Measurements from ENCODE around the gene DOK5. TPM values are rescaled to one million over a fixed set of nuclear protein-coding genes. Genes with fewer than 3 reads are reported as not detected.

Gene DOK5
- total RNA-seq, 2 donors from 2014 or later: 0.39 TPM; not detected in 1

GRCh38 chr20:54606380-54606779, 131.0 kb downstream of the DOK5 start:
- DNase-seq (ENCODE audit: low spot score): no peak
- no peaks in the 10 kb centered on the region for H3K36me3 Mint-ChIP-seq
- no peaks in the 10 kb centered on the region for H3K4me1 Mint-ChIP-seq (ENCODE audit: low read depth in 2 of 2)
- H3K27me3 Mint-ChIP-seq: peaks cover 2 to 12% of the 10 kb centered on the region in 2 donors
- ATAC-seq: no peak
- no peak overlapping the region for H3K4me3 Mint-ChIP-seq
- H3K27ac Mint-ChIP-seq: no peak overlapping the region
- H3K9me3 Mint-ChIP-seq: no peaks in the 10 kb centered on the region

- ATAC-seq (no peak), DNase-seq (ENCODE audit: low spot score) (no peak)
- no peak overlapping the region for H3K27ac Mint-ChIP-seq
- H3K9me3 Mint-ChIP-seq: no peaks in the 10 kb centered on the region
- no peaks in the 10 kb centered on the region for H3K4me1 Mint-ChIP-seq (ENCODE audit: low read depth in 2 of 2)
- H3K27me3 Mint-ChIP-seq: peaks cover 2 to 12% of the 10 kb centered on the region in 2 donors
- H3K4me3 Mint-ChIP-seq: no peak overlapping the region
- no peaks in the 10 kb centered on the region for H3K36me3 Mint-ChIP-seq
Measured at GRCh38 chr20:54608039-54608745, 132.8 kb downstream of the DOK5 start.

- no peaks in the 10 kb centered on the region for H3K9me3 Mint-ChIP-seq
- no peak for ATAC-seq
- H3K27me3 Mint-ChIP-seq: peaks cover 2 to 12% of the 10 kb centered on the region in 2 donors
Measured at GRCh38 chr20:54608943-54609342, 133.6 kb downstream of the DOK5 start.

GRCh38 chr20:54611708-54612412, 136.5 kb downstream of the DOK5 start:
- H3K27ac Mint-ChIP-seq: no peak overlapping the region
- H3K27me3 Mint-ChIP-seq: peaks cover 4 to 12% of the 10 kb centered on the region in 2 donors
- no peaks in the 10 kb centered on the region for H3K4me1 Mint-ChIP-seq (ENCODE audit: low read depth in 2 of 2)
- no peaks in the 10 kb centered on the region for H3K9me3 Mint-ChIP-seq
- ATAC-seq (no peak), DNase-seq (ENCODE audit: low spot score) (no peak)
- no peaks in the 10 kb centered on the region for H3K36me3 Mint-ChIP-seq
- H3K4me3 Mint-ChIP-seq: no peak overlapping the region

More at GRCh38 chr20:54608943-54609342, 133.6 kb downstream of the DOK5 start:
- Mint-ChIP-seq H3K4me3 (no peak overlapping the region), H3K4me1 (ENCODE audit: low read depth in 2 of 2) (no peaks in the 10 kb centered on the region), H3K27ac (no peak overlapping the region), H3K36me3 (no peaks in the 10 kb centered on the region)
- no peak for DNase-seq (ENCODE audit: low spot score)

GRCh38 chr20:54618412-54618811, 143.0 kb downstream of the DOK5 start:
- Mint-ChIP-seq H3K4me3 (no peak overlapping the region), H3K4me1 (ENCODE audit: low read depth in 2 of 2) (no peaks in the 10 kb centered on the region), H3K27me3 (peaks cover 6 to 7% of the 10 kb centered on the region in 2 donors), H3K9me3 (no peaks in the 10 kb centered on the region), H3K36me3 (no peaks in the 10 kb centered on the region), H3K27ac (no peak overlapping the region)
- DNase-seq (ENCODE audit: low spot score): no peak
- no peak for ATAC-seq

- Mint-ChIP-seq H3K9me3 (no peaks in the 10 kb centered on the region), H3K4me3 (no peak overlapping the region), H3K36me3 (no peaks in the 10 kb centered on the region), H3K27ac (no peak overlapping the region), H3K27me3 (peaks cover 5 to 6% of the 10 kb centered on the region in 2 donors), H3K4me1 (ENCODE audit: low read depth in 2 of 2) (no peaks in the 10 kb centered on the region)
- ATAC-seq: no peak
- DNase-seq (ENCODE audit: low spot score): no peak
Measured at GRCh38 chr20:54619181-54619580, 143.8 kb downstream of the DOK5 start.

GRCh38 chr20:54619682-54620081, 144.3 kb downstream of the DOK5 start:
- DNase-seq (ENCODE audit: low spot score) (no peak), ATAC-seq (no peak)
- Mint-ChIP-seq H3K27ac (no peak overlapping the region), H3K4me1 (ENCODE audit: low read depth in 2 of 2) (no peaks in the 10 kb centered on the region), H3K27me3 (peaks cover 5 to 6% of the 10 kb centered on the region in 2 donors), H3K4me3 (no peak overlapping the region), H3K36me3 (no peaks in the 10 kb centered on the region), H3K9me3 (no peaks in the 10 kb centered on the region)

- H3K9me3 Mint-ChIP-seq: no peaks in the 10 kb centered on the region
- H3K36me3 Mint-ChIP-seq: no peaks in the 10 kb centered on the region
- ATAC-seq (no peak), DNase-seq (ENCODE audit: low spot score) (no peak)
- H3K27me3 Mint-ChIP-seq: peaks cover 3 to 6% of the 10 kb centered on the region in 2 donors
- no peak overlapping the region for H3K27ac Mint-ChIP-seq
- no peak overlapping the region for H3K4me3 Mint-ChIP-seq
- no peaks in the 10 kb centered on the region for H3K4me1 Mint-ChIP-seq (ENCODE audit: low read depth in 2 of 2)
Measured at GRCh38 chr20:54620611-54621010, 145.2 kb downstream of the DOK5 start.

- Mint-ChIP-seq H3K27me3 (peaks cover 3 to 12% of the 10 kb centered on the region in 2 donors), H3K4me3 (no peak overlapping the region), H3K27ac (no peak overlapping the region), H3K9me3 (no peaks in the 10 kb centered on the region), H3K36me3 (no peaks in the 10 kb centered on the region), H3K4me1 (ENCODE audit: low read depth in 2 of 2) (no peaks in the 10 kb centered on the region)
- DNase-seq (ENCODE audit: low spot score) (no peak), ATAC-seq (no peak)
Measured at GRCh38 chr20:54622333-54623295, 147.2 kb downstream of the DOK5 start.

- DNase-seq (ENCODE audit: low spot score) (no peak), ATAC-seq (no peak)
- H3K27ac Mint-ChIP-seq: no peak overlapping the region
- H3K4me1 Mint-ChIP-seq (ENCODE audit: low read depth in 2 of 2): no peaks in the 10 kb centered on the region
- H3K4me3 Mint-ChIP-seq: no peak overlapping the region
- H3K9me3 Mint-ChIP-seq: no peaks in the 10 kb centered on the region
- no peaks in the 10 kb centered on the region for H3K36me3 Mint-ChIP-seq
- H3K27me3 Mint-ChIP-seq: peaks cover 3 to 13% of the 10 kb centered on the region in 2 donors
Measured at GRCh38 chr20:54623991-54624569, 148.7 kb downstream of the DOK5 start.

GRCh38 chr20:54624706-54625390, 149.5 kb downstream of the DOK5 start:
- no peak for ATAC-seq
- H3K4me3 Mint-ChIP-seq: no peak overlapping the region
- H3K9me3 Mint-ChIP-seq: no peaks in the 10 kb centered on the region
- H3K27me3 Mint-ChIP-seq: peaks cover 2 to 14% of the 10 kb centered on the region in 2 donors
- no peak overlapping the region for H3K27ac Mint-ChIP-seq
- no peaks in the 10 kb centered on the region for H3K36me3 Mint-ChIP-seq
- DNase-seq (ENCODE audit: low spot score): no peak
- H3K4me1 Mint-ChIP-seq (ENCODE audit: low read depth in 2 of 2): no peaks in the 10 kb centered on the region

- no peak overlapping the region for H3K4me3 Mint-ChIP-seq
- no peaks in the 10 kb centered on the region for H3K9me3 Mint-ChIP-seq
- DNase-seq (ENCODE audit: low spot score) (no peak), ATAC-seq (no peak)
- no peaks in the 10 kb centered on the region for H3K4me1 Mint-ChIP-seq (ENCODE audit: low read depth in 2 of 2)
- H3K27ac Mint-ChIP-seq: no peak overlapping the region
- peaks cover 5 to 17% of the 10 kb centered on the region in 2 donors for H3K27me3 Mint-ChIP-seq
- H3K36me3 Mint-ChIP-seq: no peaks in the 10 kb centered on the region
Measured at GRCh38 chr20:54625497-54625896, 150.1 kb downstream of the DOK5 start.

- ATAC-seq (no peak), DNase-seq (ENCODE audit: low spot score) (no peak)
- Mint-ChIP-seq H3K9me3 (no peaks in the 10 kb centered on the region), H3K27ac (no peak overlapping the region), H3K27me3 (peaks cover 6 to 20% of the 10 kb centered on the region in 2 donors), H3K4me3 (no peak overlapping the region), H3K36me3 (no peaks in the 10 kb centered on the region), H3K4me1 (ENCODE audit: low read depth in 2 of 2) (no peaks in the 10 kb centered on the region)
Measured at GRCh38 chr20:54626126-54626525, 150.7 kb downstream of the DOK5 start.

All from natural killer cell treated with Interleukin-12 subunit alpha and Interleukin-12 subunit beta and Interleukin-15 and Interleukin-18, amount 100 ng/mL, for 72 hours (primary cell).